NCI-H526 treated with DMSO at 0.1 percent for 48 hours (cell line): ENCODE measurements around the gene HYI.
"Not testable (repeated sequence)": the region's sequence is repeated elsewhere in the genome, so short reads cannot be mapped to it uniquely, and the experiment has no call there.

ENCODE experiments used
- DNase-seq: peaks from one replicate; lab custom pipeline; 2025; lab: John Stamatoyannopoulos, UW

HYI gene

DNA sequence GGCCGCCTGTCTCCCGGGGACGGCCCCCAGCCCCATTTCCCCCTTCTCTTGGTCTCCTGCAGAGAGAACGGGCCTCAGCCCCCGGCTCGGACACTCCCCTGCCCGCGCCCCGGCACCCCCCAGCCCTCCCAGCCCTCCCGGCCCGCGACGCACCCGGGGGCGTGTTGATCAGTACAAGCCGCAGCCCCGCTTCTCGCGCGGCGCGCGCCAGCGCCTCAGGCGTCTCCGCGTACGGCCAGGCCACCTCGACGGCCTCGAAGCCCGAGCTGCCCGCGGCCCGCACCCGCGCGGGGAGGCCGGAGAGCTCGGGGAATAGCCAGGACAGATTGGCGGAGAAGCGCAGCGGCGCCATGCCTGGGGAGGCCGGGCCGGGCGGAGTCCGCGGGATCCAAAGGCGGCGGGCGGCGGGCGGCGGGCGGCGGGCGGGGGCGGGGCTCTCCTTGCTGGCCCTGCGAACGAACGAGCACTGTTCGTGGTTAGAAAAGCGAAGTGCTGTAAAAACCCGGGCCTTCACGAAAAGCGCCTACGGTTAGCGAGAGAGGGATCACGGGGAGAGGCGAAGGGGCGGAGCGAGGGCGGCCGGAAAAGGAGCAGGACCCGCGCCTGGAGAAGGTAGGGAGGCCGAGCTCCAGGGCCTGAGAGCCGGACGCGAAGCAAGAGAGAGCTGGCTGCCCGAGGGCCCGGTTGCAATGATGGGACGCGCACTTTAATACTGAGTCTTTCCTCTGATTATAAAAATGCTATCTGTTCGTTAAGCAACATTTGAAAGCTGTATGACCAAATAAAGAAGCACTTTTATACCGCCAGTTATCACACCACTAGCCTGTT lies at the start of gene HYI:
Gene HYI, minus strand, starts transcription at position 490 of the 828 bp plus-strand sequence. Its CDS starts 138 bp downstream, at position 352.
- DNase-seq: peak; percentile 83

- not testable (repeated sequence) for DNase-seq
Measured at GRCh38 chr1:43501806-43502205, 48.1 kb upstream of the HYI start.

DNA sequence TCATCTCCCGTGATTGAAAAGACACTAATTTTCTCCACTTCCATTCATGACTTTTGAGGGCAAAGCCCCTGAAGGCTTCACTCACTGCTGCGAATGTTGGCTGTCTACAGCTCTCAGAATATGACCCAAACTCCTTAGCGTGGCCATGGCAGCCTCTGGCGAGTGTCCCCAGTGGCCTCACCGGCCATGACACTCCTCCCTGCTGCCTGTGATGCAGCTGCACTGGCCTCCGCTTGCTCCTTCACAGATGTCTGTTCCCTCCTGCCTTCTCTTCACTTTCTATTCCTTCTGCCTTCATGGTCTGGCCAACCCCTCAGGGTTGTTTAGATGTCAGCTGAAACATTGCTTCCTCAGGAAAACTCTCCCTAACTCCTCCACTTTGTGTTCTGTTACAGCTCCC lies 46.2 kb upstream of the HYI start:
- no peak for DNase-seq

DNA sequence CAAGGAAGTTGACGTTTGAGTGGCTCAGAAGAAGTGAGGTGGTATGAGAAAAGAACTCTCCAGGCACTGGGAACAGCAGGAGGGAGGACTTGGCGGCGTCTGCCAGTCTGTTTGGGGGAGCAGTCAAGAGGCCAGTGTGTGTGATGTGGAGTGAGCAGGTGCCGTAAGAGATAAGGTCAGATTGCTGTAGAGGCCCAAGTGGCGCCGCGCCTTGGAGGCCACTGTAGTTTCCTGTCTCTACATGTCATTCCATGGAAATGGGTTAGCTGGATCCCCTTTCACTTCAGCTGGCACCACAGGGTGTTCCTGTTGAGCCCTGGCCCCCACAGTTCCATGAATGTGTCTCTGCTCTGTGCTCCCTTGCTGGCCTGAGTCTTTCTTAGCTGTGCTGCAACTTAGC lies 41.5 kb upstream of the HYI start:
- no peak for DNase-seq

GRCh38 chr1:43493661-43494450 lies 40.1 kb upstream of the HYI start:
- DNase-seq: no peak

DNA sequence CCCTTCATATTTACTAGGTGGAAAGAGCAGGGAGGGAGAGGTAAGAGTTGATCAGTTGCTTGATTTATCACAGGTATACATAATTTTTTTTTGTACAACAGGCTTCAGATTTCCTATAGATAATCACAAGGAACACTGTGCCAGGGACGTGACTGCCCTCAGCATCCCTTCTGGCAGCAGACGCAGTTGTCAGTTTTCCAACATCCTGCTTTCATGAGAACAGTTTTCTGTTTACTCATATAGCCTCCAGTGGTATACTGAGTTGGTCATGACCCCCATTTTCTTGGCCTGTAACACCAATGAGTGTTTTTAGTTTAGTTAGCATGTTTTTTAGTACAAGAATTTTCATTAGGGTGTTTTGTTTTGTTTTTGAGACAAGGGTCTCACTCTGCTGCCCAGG lies 39.1 kb upstream of the HYI start:
- DNase-seq: no peak

DNA sequence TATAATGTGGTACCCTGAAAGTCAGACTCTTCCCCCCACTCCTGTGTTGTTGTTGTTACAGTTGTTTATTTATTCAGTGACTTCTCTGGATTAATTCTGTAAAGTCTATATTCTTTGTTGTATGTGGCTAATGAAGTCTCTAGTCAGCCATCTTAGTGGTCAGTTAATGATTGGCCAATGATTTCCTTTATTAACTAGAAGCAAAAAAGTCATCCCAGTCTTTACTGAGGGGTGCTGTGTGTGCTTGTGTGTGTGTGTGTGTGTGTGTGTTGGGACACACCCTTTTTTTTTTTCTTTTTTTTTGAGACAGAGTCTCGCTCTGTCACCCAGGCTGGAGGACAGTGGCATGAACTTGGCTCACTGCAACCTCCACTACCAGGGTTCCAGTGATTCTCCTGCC lies 37.3 kb upstream of the HYI start:
- no peak for DNase-seq

DNA sequence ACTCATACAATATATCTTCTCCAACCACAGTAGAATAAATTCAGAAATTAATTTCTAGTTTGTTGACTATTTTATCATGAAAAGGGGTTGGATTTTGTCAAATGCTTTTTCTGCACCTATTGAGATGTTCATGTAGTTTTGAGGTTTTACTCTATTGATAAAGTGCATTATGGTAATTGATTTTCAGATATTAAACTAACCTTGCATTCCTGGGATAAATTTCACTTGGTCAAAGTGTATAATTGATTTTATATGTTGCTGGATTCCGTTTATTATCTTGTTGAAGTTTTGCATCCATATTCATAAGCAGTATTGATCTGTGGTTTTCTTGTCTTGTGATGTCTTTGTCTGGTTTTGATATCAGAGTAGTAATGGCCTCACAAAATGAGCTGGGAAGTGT lies 34.4 kb upstream of the HYI start:
- no peak for DNase-seq

DNA sequence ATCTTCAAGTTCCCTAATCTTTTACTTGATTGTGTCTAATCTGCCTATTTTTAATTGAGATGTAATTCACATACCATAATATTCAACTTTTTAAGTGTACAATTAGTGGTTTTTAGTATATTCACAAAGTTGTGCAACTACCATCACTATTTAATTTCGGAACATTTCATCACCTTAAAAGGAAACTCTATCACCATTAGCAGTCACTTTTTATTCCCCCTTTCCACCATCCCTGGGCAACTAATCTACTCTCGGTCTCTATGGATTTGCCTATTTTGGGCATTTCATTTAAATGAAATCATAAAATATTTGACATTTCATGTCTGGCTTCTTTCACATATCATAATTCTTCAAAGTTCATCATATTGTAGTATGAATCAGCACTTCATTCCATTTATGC lies 30.6 kb upstream of the HYI start:
- no peak for DNase-seq

- DNase-seq: no peak
Measured at GRCh38 chr1:43482215-43482614, 28.5 kb upstream of the HYI start.

GRCh38 chr1:43481491-43481890 lies 27.8 kb upstream of the HYI start:
- DNase-seq: no peak

GRCh38 chr1:43479414-43479813 lies 25.7 kb upstream of the HYI start:
- no peak for DNase-seq

- DNase-seq: no peak
Measured at GRCh38 chr1:43477716-43478115, 24.0 kb upstream of the HYI start.

- DNase-seq: not testable (repeated sequence)
Measured at GRCh38 chr1:43475611-43476401, 22.1 kb upstream of the HYI start.

GRCh38 chr1:43473463-43473862 lies 19.7 kb upstream of the HYI start:
- DNase-seq: no peak

DNA sequence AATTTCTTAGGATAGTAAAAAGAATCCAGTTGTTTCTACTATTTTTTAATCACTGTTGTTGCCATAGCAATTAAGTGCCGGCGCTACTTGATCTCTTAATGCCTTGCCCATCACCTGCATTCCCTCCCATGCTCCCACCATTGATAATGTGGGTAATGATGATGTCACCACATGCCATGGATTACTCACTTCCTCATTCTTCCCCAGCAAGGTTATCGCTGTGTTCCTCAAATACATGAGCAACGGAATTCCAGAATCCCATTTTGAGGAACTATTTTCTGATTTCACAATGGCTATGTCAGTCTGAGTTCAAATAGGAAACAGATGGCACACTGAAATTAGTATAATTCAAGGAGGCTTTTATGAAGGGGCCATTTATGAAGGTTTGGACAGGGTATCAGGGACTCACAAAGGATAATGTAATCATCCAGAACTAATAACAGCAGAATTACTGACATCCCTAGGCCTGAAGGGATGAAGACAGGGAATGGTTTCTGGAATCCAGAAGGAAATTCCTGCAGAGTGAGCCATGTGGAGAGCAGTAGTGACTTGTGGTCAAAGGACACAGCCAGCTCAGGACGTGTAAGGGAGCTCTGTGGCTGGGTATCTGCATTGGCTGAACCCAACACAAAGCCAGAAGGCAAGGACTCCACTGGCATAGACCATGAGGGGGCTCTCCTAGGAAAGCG lies 18.9 kb upstream of the HYI start:
- not testable (repeated sequence) for DNase-seq

GRCh38 chr1:43472087-43472462 lies 18.3 kb upstream of the HYI start:
- DNase-seq: no peak

- no peak for DNase-seq
Measured at GRCh38 chr1:43469932-43470331, 16.2 kb upstream of the HYI start.

- DNase-seq: no peak
Measured at GRCh38 chr1:43468414-43468813, 14.7 kb upstream of the HYI start.

DNA sequence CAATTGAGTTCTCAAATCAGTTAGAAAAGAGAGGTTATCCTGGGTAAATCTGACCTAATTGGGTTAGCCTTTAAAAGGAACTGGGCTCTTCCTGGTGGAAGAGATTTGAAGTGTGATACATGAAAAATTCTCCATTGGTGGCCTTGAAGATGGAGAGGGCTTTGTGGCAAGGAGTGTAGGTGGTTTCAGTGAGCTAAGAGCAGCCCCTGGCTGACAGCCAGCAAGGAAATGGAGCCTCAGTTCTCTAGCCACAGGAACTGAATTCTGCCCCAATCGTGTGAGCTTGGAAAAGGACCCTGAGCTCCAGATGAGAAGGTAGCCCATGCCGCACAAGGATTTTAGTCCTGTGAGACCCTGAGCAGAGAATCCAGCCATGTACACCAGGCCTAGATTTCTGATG lies 12.7 kb upstream of the HYI start:
- no peak for DNase-seq

DNA sequence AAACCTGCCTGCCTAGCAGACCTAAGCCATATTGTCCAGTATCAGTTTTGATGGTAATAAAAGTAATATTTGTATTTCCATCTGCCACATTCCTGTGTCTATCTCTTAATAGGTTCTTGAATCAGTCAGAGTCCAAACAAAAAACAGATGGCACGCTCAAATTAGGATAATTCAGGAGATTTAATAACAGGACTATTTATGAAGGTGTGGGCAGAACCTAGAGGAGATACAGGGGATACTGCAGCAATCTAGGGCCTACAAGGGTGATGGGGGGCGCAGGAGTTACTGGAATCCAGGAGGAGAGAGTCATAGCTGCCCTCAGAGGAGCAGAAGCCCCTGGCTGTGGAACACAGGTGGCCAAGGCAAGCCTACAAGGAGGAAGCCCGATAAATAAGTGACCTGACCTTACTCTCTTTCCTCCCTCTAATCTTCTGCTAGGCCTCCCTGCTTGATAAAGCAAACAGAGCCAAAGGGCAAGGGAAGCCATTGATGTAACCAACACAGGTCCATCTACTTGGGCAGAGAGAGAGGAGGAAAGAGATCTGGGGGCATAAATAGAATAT lies 11.9 kb upstream of the HYI start:
- DNase-seq: no peak
